Neural cell (in vitro differentiated cells): Measurements from ENCODE around the gene AMZ1. TPM values are rescaled to one million over a fixed set of nuclear protein-coding genes. Genes with fewer than 3 reads are reported as not detected.

ENCODE experiments used
- H2AFZ ChIP-seq: fragments of 200-600, 300-800 bp; sonication (generic), shearing (Covaris generic); 2 replicates; pipeline ENCODE4 v1.6.0; 2014; ENCODE audit warnings: low read depth, mild to moderate bottlenecking, antibody characterized with exemption, low read length, moderate library complexity
- H3F3A ChIP-seq: fragments of 200-600 bp; shearing (Covaris generic); 2 replicates; pipeline ENCODE4 v1.6.1; 2016; ENCODE audit warnings: mild to moderate bottlenecking, moderate library complexity, mixed read lengths, antibody characterized with exemption, low read length; ENCODE audit not compliant: insufficient read depth, poor library complexity, severe bottlenecking
- H3K27ac ChIP-seq: fragments of 200-600, 300-800 bp; sonication (generic), shearing (Covaris generic); 2 replicates; pipeline ENCODE4 v1.5.1; 2014; ENCODE audit warnings: mild to moderate bottlenecking, low read length, moderate library complexity
- H3K27me3 ChIP-seq: fragments of 300-800, 200-600 bp; sonication (generic), shearing (Covaris generic); 2 replicates; pipeline ENCODE4 v1.6.0; 2014; ENCODE audit warnings: mild to moderate bottlenecking, low read depth, low read length, moderate library complexity; ENCODE audit not compliant: insufficient read depth
- H3K36me3 ChIP-seq: fragments of 300-800, 200-600 bp; sonication (generic), shearing (Covaris generic); 2 replicates; pipeline ENCODE4 v1.5.1; 2014; ENCODE audit warnings: mild to moderate bottlenecking, antibody characterized with exemption, low read length, moderate library complexity; ENCODE audit not compliant: insufficient read depth
- H3K4me2 ChIP-seq: fragments of 300-800, 200-600 bp; sonication (generic), shearing (Covaris generic); 2 replicates; pipeline ENCODE4 v1.6.0; 2014; ENCODE audit warnings: mild to moderate bottlenecking, low read length
- H3K4me3 ChIP-seq: fragments of 300-800, 200-600 bp; sonication (generic), shearing (Covaris generic); 2 replicates; pipeline ENCODE4 v1.5.1; 2014; ENCODE audit warnings: mild to moderate bottlenecking, low read length, moderate library complexity
- H3K79me2 ChIP-seq: fragments of 200-600 bp; shearing (Covaris generic); replicated peaks from 2 replicates; pipeline ENCODE4 v1.6.0; 2014; ENCODE audit warnings: mild to moderate bottlenecking, low read length, moderate library complexity; ENCODE audit not compliant: insufficient read depth
- H3K9ac ChIP-seq: fragments of 300-800, 200-600 bp; sonication (generic), shearing (Covaris generic); 2 replicates; pipeline ENCODE4 v1.6.1; 2016; ENCODE audit warnings: mild to moderate bottlenecking, low read length, mixed read lengths
- H3K9me2 ChIP-seq: fragments of 200-600 bp; shearing (Covaris generic); 2 replicates; pipeline ENCODE4 v1.6.1; 2016; ENCODE audit warnings: mild to moderate bottlenecking, low read length, mixed read lengths; ENCODE audit not compliant: insufficient read depth
- H3K9me3 ChIP-seq: fragments of 200-600, 300-800 bp; sonication (generic), shearing (Covaris generic); 2 replicates; pipeline ENCODE4 v1.6.1; 2016; ENCODE audit warnings: mild to moderate bottlenecking, mixed run types, low read length, moderate library complexity, mixed read lengths
- H4K20me1 ChIP-seq: fragments of 200-600 bp; shearing (Covaris generic); 2 replicates; pipeline ENCODE4 v1.6.1; 2016; ENCODE audit warnings: mild to moderate bottlenecking, mixed run types; ENCODE audit not compliant: insufficient read depth
- CTCF ChIP-seq: fragments of 450-650 bp; IDR thresholded peaks from 2 replicates; pipeline ENCODE4 v1.5.1; 2014; ENCODE audit warnings: antibody characterized with exemption, mild to moderate bottlenecking, moderate library complexity; ENCODE audit not compliant: poor library complexity, severe bottlenecking
- EP300 ChIP-seq: fragments of 450-650 bp; conservative IDR thresholded peaks from 2 replicates; pipeline ENCODE4 v1.6.1; 2014; ENCODE audit warnings: antibody characterized with exemption, mild to moderate bottlenecking, moderate library complexity; ENCODE audit not compliant: poor library complexity, severe bottlenecking
- EZH2 ChIP-seq: fragments of 200-600, 300-800 bp; shearing (Covaris generic), sonication (generic); IDR thresholded peaks from 2 replicates; pipeline ENCODE4 v1.6.1; 2014; ENCODE audit warnings: antibody characterized with exemption, low read length, borderline replicate concordance, mild to moderate bottlenecking; ENCODE audit not compliant: insufficient read depth, poor library complexity, severe bottlenecking
- MXI1 ChIP-seq: fragments of 450-650 bp; conservative IDR thresholded peaks from 2 replicates; pipeline ENCODE4 v1.6.1; 2014; ENCODE audit warnings: antibody characterized with exemption, mild to moderate bottlenecking; ENCODE audit not compliant: poor library complexity, severe bottlenecking
- POLR2AphosphoS5 ChIP-seq: IDR thresholded peaks from 2 replicates; pipeline ENCODE4 v1.6.1; 2012
- RAD21 ChIP-seq: fragments of 450-650 bp; conservative IDR thresholded peaks from 2 replicates; pipeline ENCODE4 v1.6.1; 2014; ENCODE audit warnings: antibody characterized with exemption, mild to moderate bottlenecking, moderate library complexity
- REST ChIP-seq: IDR thresholded peaks from 2 replicates; pipeline ENCODE4 v1.6.1; 2012; ENCODE audit warnings: borderline replicate concordance
- SMC3 ChIP-seq: fragments of 450-650 bp; conservative IDR thresholded peaks from 2 replicates; pipeline ENCODE4 v1.6.1; 2014; ENCODE audit warnings: antibody characterized with exemption, mild to moderate bottlenecking, moderate library complexity; ENCODE audit not compliant: poor library complexity
- TAF1 ChIP-seq: IDR thresholded peaks from 2 replicates; pipeline ENCODE4 v1.6.1; 2012; ENCODE audit warnings: low read depth
- polyA plus RNA-seq: library from polyadenylated mRNA; depleted of rRNA; stranded (reverse); fragments of >200 nt; gene quantifications from 2 replicates; pipeline ENCODE4 v1.2.3, GENCODE V29; 2014

Gene AMZ1
- polyA plus RNA-seq, 1 donor from 2014 or later = not detected

- Histone ChIP-seq H3K9me2 (no peaks in the 10 kb centered on the region), H4K20me1 (no peaks in the 10 kb centered on the region), H3K27me3 (no peaks in the 10 kb centered on the region), H3F3A (no peaks in the 10 kb centered on the region), H2AFZ (no peak overlapping the region), H3K4me2 (no peak overlapping the region), H3K79me2 (no peaks in the 10 kb centered on the region), H3K9me3 (no peaks in the 10 kb centered on the region), H3K4me3 (no peak overlapping the region), H3K36me3 (no peaks in the 10 kb centered on the region), H3K9ac (no peak overlapping the region), H3K27ac (no peak overlapping the region)
- no peak for TF ChIP-seq EP300
- TF ChIP-seq CTCF = no peak
- TF ChIP-seq POLR2AphosphoS5 = no peak
- no peak for TF ChIP-seq MXI1
- no peak for TF ChIP-seq SMC3
- TF ChIP-seq RAD21 = no peak
- no peak for TF ChIP-seq TAF1
- no peak for TF ChIP-seq REST
- no peak for TF ChIP-seq EZH2
Observed at GRCh38 chr7:2680256-2680655, 7.7 kb upstream of the AMZ1 start.

- no peaks in the 10 kb centered on the region for H3K27me3 ChIP-seq
- no peaks in the 10 kb centered on the region for H3F3A ChIP-seq
- H2AFZ ChIP-seq = no peak overlapping the region
- TF ChIP-seq SMC3 (peak; percentile 22), CTCF (peak; percentile 41), TAF1 (no peak), POLR2AphosphoS5 (no peak), EZH2 (no peak), REST (no peak), RAD21 (peak; percentile 23), EP300 (no peak), MXI1 (no peak)
- no peaks in the 10 kb centered on the region for H3K36me3 ChIP-seq
- no peaks in the 10 kb centered on the region for H3K9me2 ChIP-seq
- no peak overlapping the region for H3K4me3 ChIP-seq
- H3K79me2 ChIP-seq = no peaks in the 10 kb centered on the region
- H3K9ac ChIP-seq = no peak overlapping the region
- H3K9me3 ChIP-seq = no peaks in the 10 kb centered on the region
- H3K4me2 ChIP-seq = no peak overlapping the region
- no peaks in the 10 kb centered on the region for H4K20me1 ChIP-seq
- no peak overlapping the region for H3K27ac ChIP-seq
Observed at GRCh38 chr7:2680792-2681490, 7.1 kb upstream of the AMZ1 start.
